ENCODE data around the gene WDFY2.

Gene WDFY2

GRCh38 chr13:51745243-51745642, 161.0 kb downstream of the WDFY2 start:
- no peak for DNase-seq

DNA sequence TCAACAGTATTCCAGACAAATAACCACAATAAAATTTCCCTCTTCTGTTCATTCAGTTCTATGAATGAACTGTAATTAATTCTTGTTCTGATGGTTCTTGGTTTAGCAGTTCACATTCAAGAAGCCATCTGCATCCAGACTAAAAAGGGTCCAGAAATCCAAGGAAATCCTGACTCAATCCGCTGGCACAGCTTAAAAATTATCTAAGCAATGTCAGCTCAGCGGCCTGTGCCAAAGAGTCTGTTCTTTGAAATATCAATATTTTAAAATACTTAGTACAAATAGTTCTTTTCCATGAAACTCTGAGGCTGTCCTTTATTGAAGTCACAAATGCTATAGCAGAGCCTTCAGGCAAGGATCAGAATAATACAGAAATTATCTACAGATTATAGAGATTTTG, 162.5 kb downstream of the WDFY2 start:
- DNase-seq: no peak

GRCh38 chr13:51747438-51748434, 163.5 kb downstream of the WDFY2 start:
- no peak for DNase-seq

GRCh38 chr13:51756651-51757050, 172.4 kb downstream of the WDFY2 start:
- no peak for DNase-seq

DNA sequence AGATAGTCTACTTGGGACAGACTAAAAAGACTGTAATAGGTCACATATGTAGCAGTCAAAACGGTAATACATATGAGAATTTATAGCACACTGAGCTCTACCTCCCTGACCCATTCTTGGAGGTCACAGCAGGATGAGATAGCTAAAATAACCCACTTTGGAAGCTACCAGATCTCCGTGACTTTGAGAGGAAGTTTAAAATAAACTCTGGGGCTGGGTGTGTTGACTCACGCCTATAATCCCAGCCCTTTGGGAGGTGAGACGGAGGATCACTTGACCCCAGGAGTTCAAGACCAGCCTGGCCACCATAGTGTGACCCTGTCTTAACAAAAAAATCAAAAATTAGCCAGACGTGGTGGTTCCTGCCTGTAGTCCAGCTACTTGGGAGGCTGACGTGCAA, 174.4 kb downstream of the WDFY2 start:
- DNase-seq: no peak

DNA sequence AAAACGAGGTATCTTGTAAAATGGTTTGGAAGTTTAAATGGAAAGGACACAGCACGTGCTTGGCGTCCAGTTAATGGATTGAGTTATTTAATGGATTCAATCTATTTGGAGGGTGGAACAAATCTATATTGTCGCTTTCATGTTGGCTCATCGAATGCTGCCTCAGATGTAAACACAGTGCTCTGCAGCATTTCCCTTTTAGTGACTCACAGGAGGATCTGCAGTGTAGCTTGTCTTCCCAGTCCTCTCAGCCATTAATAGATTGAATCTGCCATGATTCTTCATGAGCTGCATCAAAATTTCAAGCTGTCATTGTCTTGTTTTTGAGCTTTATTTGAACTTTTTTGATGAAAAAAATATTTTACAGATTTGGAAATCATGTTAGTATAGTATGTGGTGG, 175.0 kb downstream of the WDFY2 start:
- DNase-seq: no peak

- DNase-seq: no peak
Observed at GRCh38 chr13:51760592-51760991, 176.3 kb downstream of the WDFY2 start.

DNA sequence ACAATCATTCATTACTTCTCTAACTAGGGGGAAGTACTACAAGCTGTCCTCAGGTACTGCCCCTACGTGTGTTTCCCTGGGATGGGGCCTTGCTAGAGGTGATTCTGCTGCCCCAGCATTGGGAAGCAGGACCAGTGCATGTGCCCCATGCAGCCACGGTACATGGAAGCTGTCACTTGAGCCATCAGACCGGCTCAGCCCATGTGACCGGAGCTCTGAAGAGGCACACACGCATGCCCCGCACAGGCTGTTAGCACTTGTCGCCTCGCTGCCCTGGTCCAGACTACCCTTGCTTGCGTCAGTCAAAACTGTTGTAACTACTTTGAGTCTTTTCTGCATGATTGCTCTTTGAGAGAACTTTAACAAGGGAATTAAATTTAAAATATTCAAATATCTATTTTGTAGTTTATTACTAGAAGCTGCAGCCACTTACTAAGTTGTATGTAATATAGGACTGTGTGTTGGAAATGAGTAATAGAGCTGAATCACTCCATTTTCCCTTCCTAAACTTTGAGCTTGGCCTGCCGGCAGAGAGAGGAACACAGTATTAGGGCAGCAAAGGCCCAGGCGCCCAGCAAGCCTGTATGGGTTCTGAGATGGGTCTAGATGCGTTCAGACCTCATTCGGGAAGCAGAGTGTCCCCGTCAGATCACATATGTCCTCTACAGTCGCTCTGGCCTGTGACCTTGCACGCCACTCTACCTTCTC, 177.5 kb downstream of the WDFY2 start:
- no peak for DNase-seq

- no peak for DNase-seq
Observed at GRCh38 chr13:51763486-51763885, 179.2 kb downstream of the WDFY2 start.

GRCh38 chr13:51764184-51765141, 180.2 kb downstream of the WDFY2 start:
- DNase-seq: peak; percentile 71

DNA sequence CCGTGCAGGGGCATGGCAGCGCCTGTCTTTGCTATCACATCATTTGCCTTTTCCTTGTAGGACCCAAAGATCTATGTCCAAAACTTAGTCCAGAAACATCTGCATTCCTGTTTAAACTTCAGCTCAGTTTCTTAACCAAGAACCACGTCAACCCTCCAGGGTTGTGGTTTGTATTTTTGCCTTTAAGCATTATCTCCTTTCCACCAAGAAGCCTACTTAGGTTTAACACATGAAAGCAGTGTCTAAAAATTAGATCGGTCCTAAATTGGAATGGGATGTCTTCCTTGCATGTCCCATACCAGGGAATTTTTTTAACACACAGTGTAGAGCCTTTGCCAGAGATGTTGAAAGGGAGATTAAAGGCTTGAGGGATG, 180.9 kb downstream of the WDFY2 start:
- DNase-seq: no peak

- no peak for DNase-seq
Observed at GRCh38 chr13:51767100-51767499, 182.8 kb downstream of the WDFY2 start.

DNA sequence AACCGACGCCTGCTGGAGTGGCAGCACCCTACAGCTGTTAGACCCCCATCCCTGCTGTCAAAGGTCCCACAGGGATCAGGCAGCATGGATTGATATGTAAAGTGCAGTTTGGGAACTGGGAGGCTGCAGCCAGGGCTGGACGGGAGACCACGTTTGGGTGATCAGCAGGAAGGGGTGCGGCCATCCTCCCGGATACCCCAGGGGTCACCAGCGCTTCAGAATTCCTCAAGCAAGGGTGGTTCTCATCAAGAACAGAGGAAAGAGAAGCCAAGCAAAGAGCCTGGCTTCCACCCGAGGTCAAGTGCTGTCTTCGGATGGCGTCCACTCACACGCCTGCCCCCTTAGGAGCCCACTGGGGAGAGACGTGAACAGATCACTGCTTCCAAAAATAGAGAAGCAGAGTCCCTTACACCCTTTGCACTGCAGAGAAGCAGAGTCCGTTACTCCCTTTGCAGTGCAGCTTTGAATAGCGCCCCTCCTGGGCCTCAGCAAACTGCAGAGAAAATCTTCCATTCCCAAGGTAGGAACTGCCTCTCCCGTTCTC, 184.2 kb downstream of the WDFY2 start:
- no peak for DNase-seq

- DNase-seq: no peak
Observed at GRCh38 chr13:51768976-51769375, 184.7 kb downstream of the WDFY2 start.

DNA sequence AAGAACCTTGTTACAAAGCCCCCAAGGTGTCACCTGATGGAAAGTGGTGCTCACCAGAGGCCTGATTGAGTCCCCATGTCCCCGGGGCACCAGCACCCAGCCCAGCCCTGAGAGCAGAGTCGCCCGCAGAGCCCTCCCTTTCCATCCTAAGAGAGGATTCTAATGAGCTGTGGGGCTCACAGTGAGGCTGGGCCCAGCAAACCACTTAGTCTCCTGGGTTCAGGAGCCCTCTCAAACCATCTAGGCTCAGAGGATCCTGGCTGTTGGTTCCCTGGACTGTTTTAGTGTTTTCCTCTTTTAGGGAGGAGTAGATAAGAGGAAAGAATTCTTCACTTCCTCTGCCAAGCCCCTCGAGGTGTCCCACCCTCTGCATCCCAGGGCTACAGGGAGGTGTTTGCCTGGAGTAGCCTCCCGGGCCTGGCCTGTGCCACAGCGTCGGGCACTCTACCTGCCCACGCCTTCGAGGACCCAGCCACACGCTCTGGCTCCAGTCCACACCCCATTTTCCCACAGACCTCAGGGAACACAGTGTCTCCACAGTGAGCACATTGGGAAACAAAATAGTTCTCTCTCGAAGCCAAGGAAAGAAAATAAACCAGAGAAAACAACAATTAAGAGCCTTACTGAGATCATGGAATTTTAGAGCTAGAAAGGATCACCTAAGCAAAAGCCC, 185.3 kb downstream of the WDFY2 start:
- no peak for DNase-seq

DNA sequence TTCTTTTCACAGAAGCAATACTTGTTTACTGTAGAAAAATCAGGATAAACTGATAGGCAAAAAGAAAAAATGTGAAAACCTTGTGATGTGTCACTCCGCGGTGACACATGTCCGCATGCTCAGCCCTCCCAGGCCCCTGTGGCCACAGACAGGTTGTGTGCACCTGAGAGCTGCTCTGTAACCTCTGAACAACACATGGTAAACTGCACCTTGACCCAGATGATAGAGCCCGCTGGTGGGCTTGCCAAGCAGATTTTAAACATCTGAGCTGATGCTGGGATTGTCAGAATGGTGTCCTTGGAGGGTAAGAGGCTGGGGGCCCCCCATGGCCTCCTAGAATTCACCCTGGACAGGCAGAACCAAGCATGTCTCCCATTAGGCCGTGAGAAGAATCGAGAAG, 185.9 kb downstream of the WDFY2 start:
- no peak for DNase-seq

GRCh38 chr13:51770681-51771417, 186.6 kb downstream of the WDFY2 start:
- DNase-seq: no peak

- DNase-seq: no peak
Observed at GRCh38 chr13:51771418-51772104, 187.3 kb downstream of the WDFY2 start.

- no peak for DNase-seq
Observed at GRCh38 chr13:51772105-51772455, 187.8 kb downstream of the WDFY2 start.

- no peak for DNase-seq
Observed at GRCh38 chr13:51772781-51773180, 188.5 kb downstream of the WDFY2 start.

DNA sequence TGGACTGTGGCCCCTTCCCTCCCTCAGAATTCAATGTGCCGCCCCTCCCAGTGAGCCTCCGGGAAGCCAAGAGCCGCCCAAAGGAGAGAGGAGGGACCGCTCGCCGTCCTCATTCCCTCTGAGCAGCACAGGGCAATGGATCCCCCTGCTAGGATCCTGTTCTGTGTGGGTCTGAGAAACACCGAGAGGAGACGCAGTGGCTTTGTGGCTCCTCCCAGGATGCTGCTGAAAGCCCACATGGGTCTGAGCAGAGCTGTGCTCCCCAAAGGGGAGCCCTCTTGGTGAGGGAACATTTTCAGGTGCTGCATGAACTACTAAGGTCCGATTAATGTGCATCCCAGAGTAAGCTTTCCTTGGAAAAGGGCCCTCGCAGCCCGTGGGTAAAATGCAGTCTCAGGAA, 189.3 kb downstream of the WDFY2 start:
- no peak for DNase-seq
